ENCODE measurements around the gene SART3. TPM values are rescaled to one million over a fixed set of nuclear protein-coding genes. Genes with fewer than 3 reads are reported as not detected.

Gene SART3
- total and polyA plus RNA-seq, 2 of the 8 experiments (the other 6 are each of a cell fraction or from before 2014, with no cell fraction given) = 16.0 to 103 TPM

DNA sequence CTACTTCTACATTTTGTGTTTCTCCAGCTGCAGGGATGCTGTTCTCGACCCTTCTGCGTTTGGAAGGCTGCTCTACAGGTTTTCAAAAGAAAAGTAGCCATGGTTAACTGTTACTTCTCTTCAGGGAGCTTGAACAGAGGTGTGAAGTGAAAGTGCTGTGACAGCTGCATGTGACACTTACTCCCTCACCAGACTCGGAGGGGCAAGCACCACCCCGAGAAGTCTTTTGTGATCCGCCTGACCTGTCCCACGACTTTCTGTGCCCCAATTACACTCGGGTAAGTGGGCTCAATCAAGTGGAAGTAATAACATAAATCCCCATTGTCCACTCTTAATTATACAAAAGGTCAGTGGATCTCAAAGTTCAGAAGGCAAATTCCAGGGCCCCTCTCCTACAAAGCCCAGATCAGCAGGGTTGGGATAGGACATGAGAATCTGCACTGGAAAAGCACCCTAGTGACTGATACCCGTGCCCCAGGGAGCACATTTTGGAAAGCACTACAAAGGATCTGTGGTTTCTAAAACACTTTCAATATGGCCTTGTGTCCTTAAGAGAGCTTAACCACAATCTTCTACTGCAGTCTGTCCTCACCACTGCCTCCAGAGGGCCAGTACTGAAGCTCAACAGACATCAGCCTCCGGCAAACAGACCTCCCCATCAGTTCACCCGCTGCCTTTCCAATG, 34.3 kb downstream of the SART3 start:
- Histone ChIP-seq H3K4me3 (ENCODE audit: extremely low read depth in 1 of 4, insufficient read depth in 2 of 4, low read depth in 3 of 4, low read length in 4 of 4) (no peak overlapping the region), H2BK20ac (ENCODE audit: low read length) (no peak overlapping the region), H3K4me1 (replicated peaks in 1 of 4; ENCODE audit: control insufficient read depth in 3 of 4, insufficient read depth in 4 of 4, low read length in 3 of 4) (no peaks in the 10 kb centered on the region), H2AFZ (ENCODE audit: low read length) (no peak overlapping the region), H3K9ac (replicated peaks in 1 of 4; ENCODE audit: extremely low read depth in 1 of 4, low read depth in 3 of 4, low read length in 3 of 4) (no peak overlapping the region), H3K14ac (ENCODE audit: insufficient read length) (no peak overlapping the region), H3K27ac (ENCODE audit: low read depth, low read length) (no peak overlapping the region), H3K23ac (ENCODE audit: insufficient read length) (no peak overlapping the region), H3K27me3 (replicated peaks in 1 of 4; ENCODE audit: control insufficient read depth in 3 of 4, extremely low read depth in 1 of 4, insufficient read depth in 3 of 4, low read length in 3 of 4) (no peaks in the 10 kb centered on the region), H4K5ac (ENCODE audit: insufficient read length, low read depth, low read length) (no peak overlapping the region), H3K79me2 (ENCODE audit: control insufficient read depth in 1 of 2, insufficient read depth in 2 of 2, low read length in 2 of 2) (no peaks in the 10 kb centered on the region; a peak in 1 of 4 replicates), H3K4me2 (ENCODE audit: insufficient read depth in 1 of 2, low read depth in 2 of 2, low read length in 2 of 2) (no peak overlapping the region), H3K4ac (replicated peaks; ENCODE audit: insufficient read length, low read depth, low read length) (no peak overlapping the region), H3K23me2 (ENCODE audit: low read depth, low read length) (no peaks in the 10 kb centered on the region), H2BK5ac (ENCODE audit: low read depth, low read length) (no peak overlapping the region), H3K79me1 (ENCODE audit: low read depth, low read length) (peaks cover 3% of the 10 kb centered on the region), H4K91ac (replicated peaks; ENCODE audit: insufficient read length, low read length) (no peak overlapping the region), H3K36me3 (ENCODE audit: control insufficient read depth in 2 of 4, insufficient read depth in 4 of 4, low read length in 3 of 4) (peaks cover 60 to 97% (median 84%) of the 10 kb centered on the region in 4 experiments), H2BK15ac (ENCODE audit: low read length) (no peak overlapping the region), H2AK5ac (ENCODE audit: low read depth, low read length) (no peak overlapping the region), H2BK12ac (ENCODE audit: low read depth, low read length) (no peak overlapping the region), H4K20me1 (replicated peaks in 1 of 2; ENCODE audit: control insufficient read depth in 1 of 2, insufficient read depth in 2 of 2, low read length in 2 of 2) (peaks cover 8 to 23% of the 10 kb centered on the region in 2 experiments), H3K9me3 (ENCODE audit: insufficient read depth in 2 of 2, low read depth in 1 of 2, low read length in 1 of 2) (no peaks in the 10 kb centered on the region), H3K18ac (ENCODE audit: extremely low read depth, low read length) (no peak overlapping the region), H4K8ac (ENCODE audit: extremely low read depth, insufficient read depth, low read length) (no peak overlapping the region), H3K56ac (replicated peaks; ENCODE audit: insufficient read length, low read depth, low read length) (no peak overlapping the region), H2BK120ac (replicated peaks; ENCODE audit: low read depth, low read length) (no peak overlapping the region)
- no peak for TF ChIP-seq RXRA (IDR thresholded peaks at IDR 0.05; ENCODE audit: insufficient read depth, low read depth, low read length)
- no peak for TF ChIP-seq FOSL1 (IDR thresholded peaks at IDR 0.05; ENCODE audit: insufficient read depth, low read depth, low read length)
- no peak for TF ChIP-seq SIX5 (IDR thresholded peaks at IDR 0.05; ENCODE audit: low read depth, low read length)
- TF ChIP-seq TAF1 (IDR thresholded peaks at IDR 0.05; ENCODE audit: low read depth, low read length) = no peak
- no peak for TF ChIP-seq SP2 (IDR thresholded peaks at IDR 0.05; ENCODE audit: low read length)
- TF ChIP-seq KDM1A (IDR thresholded peaks at IDR 0.05; ENCODE audit: borderline replicate concordance, low read length) = no peak
- DNase-seq (ENCODE audit: low read depth in 1 of 2, low spot score in 2 of 2) = no peak
- ChIA-PET CTCF (ENCODE audit: partially characterized antibody) (interaction anchor here (0.6 to 1.3 kb wide), 5 partner anchors 9 to 532 kb away, joined by 3 to 4 read pairs (median 3); no protein-coding TSS in a partner anchor), POLR2A (ENCODE audit: partially characterized antibody) (interaction anchor here (1.0 kb wide), 1 partner anchor 10 kb away, joined by 3 read pairs; no protein-coding TSS in a partner anchor)
- 89% methylated on average over 10 of the region's 10 CpGs; no CpG with 5 or more reads in 1 of the 2 experiments for WGBS, 2 experiments (ENCODE audit: extremely low coverage in 1 of 2, insufficient coverage in 1 of 2, insufficient read length in 1 of 2, insufficient replicate concordance in 2 of 2, low coverage in 1 of 2, low lambda C conversion rate in 2 of 2, missing lambda C conversion rate in 1 of 2)
- FAIRE-seq = no peak

Measured in H1 (cell line).